Upper lobe of right lung (tissue), 1 donor: ENCODE results near the gene SSPN. TPM values are rescaled to one million over a fixed set of nuclear protein-coding genes. Genes with fewer than 3 reads are reported as not detected.

Source experiments
- ATAC-seq: fragments of 200-7000 bp; cut with Tn5 transposase; one replicate; pipeline ENCODE4 v1.9.1; 2020; ENCODE audit warnings: mild to moderate bottlenecking, moderate library complexity
- DNase-seq: peaks from one replicate; pipeline ENCODE4 v3.0.0-alpha.2; 2020
- H3K27ac ChIP-seq: fragments of 200-600 bp; one replicate; pipeline ENCODE4 v1.8.0; 2022
- H3K27me3 ChIP-seq: fragments of 200-600 bp; one replicate; pipeline ENCODE4 v1.8.0; 2022; ENCODE audit warnings: mild to moderate bottlenecking
- H3K36me3 ChIP-seq: fragments of 200-600 bp; one replicate; pipeline ENCODE4 v1.8.0; 2022
- H3K4me1 ChIP-seq: fragments of 200-600 bp; one replicate; pipeline ENCODE4 v1.8.0; 2022
- H3K4me3 ChIP-seq: fragments of 200-600 bp; one replicate; pipeline ENCODE4 v1.8.0; 2022; ENCODE audit warnings: mild to moderate bottlenecking
- H3K9me3 ChIP-seq: fragments of 200-600 bp; one replicate; pipeline ENCODE4 v1.8.0; 2022
- intact Hi-C: fragments of 100-400 bp; cut with DNase I; formaldehyde crosslinking; loops from one replicate; pipeline ENCODE4 v1.11.0; 2022
- total RNA-seq: library from RNA; stranded (reverse); fragmentation: NEBNext Ultra II Directional; extraction: Animal tissue kit (Norgen Biotek cat#: 25700); gene quantifications from one replicate; pipeline ENCODE4 v1.2.1, GENCODE V29; 2021
- TF ChIP-seq, protein P1 (sequence below): fragments of 200-600 bp; IDR thresholded peaks from one replicate; pipeline ENCODE4 v1.8.0; 2022; ENCODE audit warnings: antibody characterized with exemption
- donor health status: DM: no; HTN: yes; CAD: no; lungs with severe emphysema.

Gene SSPN
- total RNA-seq, 1 donor from 2014 or later = 15.6 TPM

DNA sequence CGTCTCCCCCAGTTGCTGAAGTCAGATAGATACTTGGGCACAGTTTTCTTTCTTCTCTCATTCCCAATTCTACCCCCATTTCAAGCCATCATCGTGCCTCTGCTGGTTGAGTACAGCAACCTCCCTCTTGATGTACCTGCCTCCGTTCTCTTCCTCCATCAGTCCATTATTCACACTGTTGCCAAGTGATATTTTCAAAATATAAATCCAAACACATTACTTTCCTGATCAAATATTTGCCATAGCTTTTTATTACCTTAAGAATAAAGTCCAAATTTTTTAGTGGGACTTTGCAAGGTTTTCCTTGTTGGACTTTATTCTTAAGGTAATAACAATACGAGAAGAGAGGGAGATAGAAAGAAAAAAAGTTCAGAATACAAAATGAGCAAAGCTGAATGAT lies 18.6 kb upstream of the SSPN start:
- TF ChIP-seq, protein P1, sequence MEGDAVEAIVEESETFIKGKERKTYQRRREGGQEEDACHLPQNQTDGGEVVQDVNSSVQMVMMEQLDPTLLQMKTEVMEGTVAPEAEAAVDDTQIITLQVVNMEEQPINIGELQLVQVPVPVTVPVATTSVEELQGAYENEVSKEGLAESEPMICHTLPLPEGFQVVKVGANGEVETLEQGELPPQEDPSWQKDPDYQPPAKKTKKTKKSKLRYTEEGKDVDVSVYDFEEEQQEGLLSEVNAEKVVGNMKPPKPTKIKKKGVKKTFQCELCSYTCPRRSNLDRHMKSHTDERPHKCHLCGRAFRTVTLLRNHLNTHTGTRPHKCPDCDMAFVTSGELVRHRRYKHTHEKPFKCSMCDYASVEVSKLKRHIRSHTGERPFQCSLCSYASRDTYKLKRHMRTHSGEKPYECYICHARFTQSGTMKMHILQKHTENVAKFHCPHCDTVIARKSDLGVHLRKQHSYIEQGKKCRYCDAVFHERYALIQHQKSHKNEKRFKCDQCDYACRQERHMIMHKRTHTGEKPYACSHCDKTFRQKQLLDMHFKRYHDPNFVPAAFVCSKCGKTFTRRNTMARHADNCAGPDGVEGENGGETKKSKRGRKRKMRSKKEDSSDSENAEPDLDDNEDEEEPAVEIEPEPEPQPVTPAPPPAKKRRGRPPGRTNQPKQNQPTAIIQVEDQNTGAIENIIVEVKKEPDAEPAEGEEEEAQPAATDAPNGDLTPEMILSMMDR = no peak
- no peak for ATAC-seq
- Histone ChIP-seq H3K4me1 (no peaks in the 10 kb centered on the region), H3K27me3 (no peaks in the 10 kb centered on the region), H3K27ac (no peak overlapping the region), H3K36me3 (no peaks in the 10 kb centered on the region), H3K9me3 (no peaks in the 10 kb centered on the region), H3K4me3 (no peak overlapping the region)
- intact Hi-C loops = no loop called here
- no peak for DNase-seq

DNA sequence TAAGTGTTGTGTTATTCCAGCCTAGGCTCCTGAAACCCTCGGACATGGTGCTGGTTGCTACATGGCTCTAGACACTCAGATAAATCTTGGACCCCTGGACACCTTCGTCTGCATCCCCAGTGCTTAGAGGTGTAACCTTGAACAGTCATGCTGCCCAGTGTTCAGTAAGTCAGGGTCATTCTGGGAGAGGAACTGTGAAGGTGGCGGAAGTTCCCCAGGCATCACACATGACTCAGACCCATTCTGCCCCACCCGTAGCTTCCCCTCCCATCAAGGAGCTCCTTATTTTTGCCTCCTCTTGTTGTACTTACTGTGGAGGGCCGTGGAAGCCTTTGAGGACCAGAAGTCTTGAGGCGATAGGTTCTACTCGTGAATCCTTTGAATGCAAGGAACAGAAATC lies 18.1 kb upstream of the SSPN start:
- intact Hi-C loops = no loop called here
- no peak for DNase-seq
- Histone ChIP-seq H3K4me1 (no peaks in the 10 kb centered on the region), H3K4me3 (no peak overlapping the region), H3K27me3 (no peaks in the 10 kb centered on the region), H3K36me3 (no peaks in the 10 kb centered on the region), H3K27ac (no peak overlapping the region), H3K9me3 (no peaks in the 10 kb centered on the region)
- no peak for ATAC-seq
- TF ChIP-seq, protein P1 = no peak

DNA sequence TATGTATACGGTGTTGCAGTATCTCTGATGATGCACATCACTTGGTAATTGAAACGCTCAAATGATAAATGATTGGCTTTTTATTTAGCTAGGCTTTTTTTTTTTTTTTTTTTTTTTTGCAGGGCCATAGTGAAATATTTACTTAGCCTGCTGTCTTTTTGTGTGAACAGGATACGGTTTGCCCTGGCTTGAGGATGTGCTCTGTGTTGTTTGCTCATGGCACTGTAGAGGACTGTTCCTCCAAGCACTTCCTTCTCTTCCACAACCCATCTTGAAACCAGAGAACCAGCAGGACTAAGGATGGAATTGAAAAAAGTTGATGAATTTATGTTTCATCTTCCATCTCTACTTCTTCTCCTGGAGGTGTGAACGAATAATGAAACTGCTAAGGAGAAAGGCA lies 15.5 kb upstream of the SSPN start:
- Histone ChIP-seq H3K4me1 (no peaks in the 10 kb centered on the region), H3K27me3 (no peaks in the 10 kb centered on the region), H3K27ac (no peak overlapping the region), H3K9me3 (no peaks in the 10 kb centered on the region), H3K36me3 (no peaks in the 10 kb centered on the region), H3K4me3 (no peak overlapping the region)
- ATAC-seq = no peak
- intact Hi-C loops = no loop called here
- TF ChIP-seq, protein P1 = no peak
- DNase-seq = no peak

DNA sequence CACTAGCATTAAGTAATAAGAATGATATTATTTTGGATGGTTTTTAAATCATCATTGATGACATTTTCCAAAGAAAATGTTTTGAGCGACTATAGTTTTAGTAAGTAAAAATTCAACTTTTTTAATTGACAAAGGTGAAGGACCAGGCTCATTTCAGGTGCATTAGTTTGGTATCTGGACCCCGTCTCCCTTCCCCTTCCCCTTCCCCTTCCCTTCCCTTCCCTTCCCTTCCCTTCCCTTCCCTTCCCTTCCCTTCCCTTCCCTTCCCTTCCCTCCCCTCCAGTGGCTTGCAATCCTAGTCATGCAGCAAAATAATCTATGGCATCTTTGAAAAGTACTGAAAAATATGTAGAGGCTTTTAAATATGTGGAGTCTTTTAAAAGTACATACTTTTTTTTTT lies 13.0 kb upstream of the SSPN start:
- no peaks in the 10 kb centered on the region for H3K27me3 ChIP-seq
- H3K36me3 ChIP-seq = no peaks in the 10 kb centered on the region
- TF ChIP-seq, protein P1 = no peak
- DNase-seq = no peak
- ATAC-seq = no peak
- intact Hi-C loops = no loop called here
- no peaks in the 10 kb centered on the region for H3K9me3 ChIP-seq
- no peaks in the 10 kb centered on the region for H3K4me1 ChIP-seq
- H3K4me3 ChIP-seq = no peak overlapping the region
- no peak overlapping the region for H3K27ac ChIP-seq

DNA sequence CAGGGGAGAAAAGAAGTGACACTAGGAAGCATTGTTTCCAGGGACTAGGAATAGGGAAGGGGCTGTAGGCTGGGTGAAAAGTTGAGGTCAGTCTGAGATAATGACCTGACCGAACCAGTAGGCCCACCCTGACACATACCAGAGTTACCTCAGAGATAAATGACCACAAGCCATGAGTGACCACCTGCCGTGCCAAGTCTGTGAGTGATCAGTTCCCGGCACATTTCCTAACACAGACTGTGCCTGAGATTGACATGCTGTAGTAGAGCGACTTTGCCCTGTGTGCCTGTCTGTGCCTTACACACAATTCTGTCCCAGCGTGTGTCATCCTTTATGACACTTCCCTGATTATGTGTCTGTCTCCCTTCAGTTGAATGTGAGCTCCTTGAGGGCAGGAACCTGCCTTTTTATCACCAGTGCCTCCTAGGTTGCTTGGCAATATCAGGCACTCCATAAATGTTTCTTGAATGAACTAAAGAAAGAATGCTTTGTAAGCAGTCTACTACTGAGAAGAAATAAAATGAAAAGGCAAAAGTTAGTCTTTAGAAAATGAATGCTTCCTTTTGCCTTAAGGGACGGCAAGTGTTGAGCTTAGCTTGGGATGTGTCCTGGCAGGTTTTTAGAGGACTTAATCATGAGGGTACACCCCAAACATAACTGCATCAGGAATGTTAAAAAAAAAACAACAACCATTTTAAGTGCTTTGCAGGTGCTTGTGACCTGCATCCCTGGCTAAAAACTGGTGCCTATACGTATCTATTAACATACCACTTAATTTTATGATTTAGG lies 9.6 kb upstream of the SSPN start:
- Histone ChIP-seq H3K4me3 (no peak overlapping the region), H3K4me1 (no peaks in the 10 kb centered on the region), H3K36me3 (no peaks in the 10 kb centered on the region), H3K9me3 (no peaks in the 10 kb centered on the region), H3K27ac (no peak overlapping the region), H3K27me3 (no peaks in the 10 kb centered on the region)
- no peak for DNase-seq
- ATAC-seq = no peak
- TF ChIP-seq, protein P1 = no peak
- intact Hi-C loops = no loop called here
